Activated T-cell treated with anti-CD3 and anti-CD28 coated beads, Interleukin-2, amount 50 U/mL, for 48 hours (primary cell): ENCODE results near the gene CKS2.
A peak's percentile ranks its signal among the peaks of the same experiment; 100 is the strongest.

ENCODE experiments used
- DNase-seq, 2 experiments: peaks; one replicate each; pipeline ENCODE4 v3.0.0-alpha.2; 2020

CKS2 gene

GRCh38 chr9:89351584-89352300 is 40.7 kb downstream of the CKS2 start:
- no peak for DNase-seq

DNA sequence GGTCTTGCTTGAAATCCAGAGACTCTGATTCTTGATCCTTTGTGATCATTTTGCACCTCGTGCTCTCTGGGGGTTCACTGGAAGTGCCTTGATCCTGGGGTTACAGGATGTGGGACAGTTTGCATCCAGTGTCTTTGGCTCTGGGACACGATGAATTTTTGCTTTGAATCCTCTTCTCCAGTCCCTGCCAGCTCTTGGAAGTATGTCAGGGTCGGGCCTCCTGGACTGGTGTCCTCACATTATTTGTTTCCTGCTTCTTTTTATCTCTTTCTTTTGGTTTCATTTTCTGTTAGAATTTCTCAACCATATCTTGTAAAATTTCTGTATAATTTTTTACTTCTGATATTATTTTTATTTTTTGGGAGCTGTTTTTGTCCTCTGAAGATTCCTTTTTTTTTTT is 41.5 kb downstream of the CKS2 start:
- no peak for DNase-seq

- no peak for DNase-seq
These were observed 42.1 kb downstream of the CKS2 start for GRCh38 chr9:89352874-89353649.

DNA sequence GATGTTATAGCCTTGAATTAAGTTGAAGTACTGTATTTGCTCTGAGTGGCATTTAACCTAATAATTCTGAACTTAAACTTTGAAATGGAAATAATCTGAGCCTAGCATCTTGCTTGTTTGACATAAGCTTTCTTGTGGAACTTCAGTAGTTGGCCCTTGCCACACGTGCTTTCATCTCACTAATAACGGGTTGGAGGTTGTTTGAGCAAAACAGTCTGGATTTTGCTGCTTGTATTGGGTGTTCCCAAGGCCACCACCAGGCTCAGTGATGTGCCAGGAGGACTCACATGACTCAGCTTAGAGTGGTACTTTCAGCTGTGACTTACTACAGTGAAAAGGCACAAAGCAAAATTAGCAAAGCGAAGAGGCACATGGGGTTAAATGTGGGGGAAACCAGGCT is 43.0 kb downstream of the CKS2 start:
- DNase-seq, result no peak

DNA sequence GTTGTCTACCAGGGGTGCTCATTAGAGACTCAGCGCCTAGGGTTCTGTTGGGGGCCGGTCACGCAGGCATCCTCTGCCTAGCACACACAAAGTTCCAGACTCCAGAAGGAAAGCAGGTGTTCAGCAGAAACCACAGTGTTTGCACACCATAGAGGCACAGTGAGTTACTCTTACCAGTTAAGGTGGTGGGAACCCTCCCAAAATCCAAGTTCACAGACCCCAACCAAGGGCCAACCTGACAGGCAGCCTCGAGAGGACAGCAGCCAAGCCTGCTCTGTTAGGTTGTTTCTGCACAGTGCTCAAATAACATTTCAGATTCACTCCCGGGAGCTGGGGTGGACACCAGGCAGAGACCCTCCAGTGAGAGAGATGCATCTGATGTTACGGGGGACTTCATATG is 43.5 kb downstream of the CKS2 start:
- no peak for DNase-seq

DNA sequence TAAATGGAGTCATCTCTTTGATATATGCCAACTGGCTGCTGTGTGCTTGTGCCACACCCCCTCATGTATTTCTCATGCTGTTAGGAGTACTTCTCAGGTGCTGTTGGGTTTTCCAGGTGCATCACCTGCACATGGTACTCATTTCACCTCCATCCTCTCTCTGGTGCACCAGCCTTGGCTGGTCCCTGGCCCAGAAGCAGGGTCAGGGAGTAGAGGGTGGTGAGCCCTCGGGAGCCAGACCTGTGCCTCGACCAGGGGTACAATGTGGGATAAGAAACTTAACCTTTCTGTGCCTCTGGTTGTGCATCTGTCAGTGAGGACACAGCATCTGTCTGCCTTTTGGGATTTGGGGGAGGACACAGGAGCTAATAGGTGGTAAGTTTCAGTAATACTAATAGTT is 45.8 kb downstream of the CKS2 start:
- DNase-seq, result no peak

GRCh38 chr9:89357331-89358197 is 46.6 kb downstream of the CKS2 start:
- DNase-seq, result no peak

- DNase-seq, result no peak
These were observed 47.5 kb downstream of the CKS2 start for GRCh38 chr9:89358376-89358916.

GRCh38 chr9:89358985-89359384 is 48.0 kb downstream of the CKS2 start:
- DNase-seq, result no peak

GRCh38 chr9:89359751-89360261 is 48.8 kb downstream of the CKS2 start:
- DNase-seq, result no peak

GRCh38 chr9:89360465-89360864 is 49.5 kb downstream of the CKS2 start:
- no peak for DNase-seq

GRCh38 chr9:89361031-89361430 is 50.0 kb downstream of the CKS2 start:
- no peak for DNase-seq

DNA sequence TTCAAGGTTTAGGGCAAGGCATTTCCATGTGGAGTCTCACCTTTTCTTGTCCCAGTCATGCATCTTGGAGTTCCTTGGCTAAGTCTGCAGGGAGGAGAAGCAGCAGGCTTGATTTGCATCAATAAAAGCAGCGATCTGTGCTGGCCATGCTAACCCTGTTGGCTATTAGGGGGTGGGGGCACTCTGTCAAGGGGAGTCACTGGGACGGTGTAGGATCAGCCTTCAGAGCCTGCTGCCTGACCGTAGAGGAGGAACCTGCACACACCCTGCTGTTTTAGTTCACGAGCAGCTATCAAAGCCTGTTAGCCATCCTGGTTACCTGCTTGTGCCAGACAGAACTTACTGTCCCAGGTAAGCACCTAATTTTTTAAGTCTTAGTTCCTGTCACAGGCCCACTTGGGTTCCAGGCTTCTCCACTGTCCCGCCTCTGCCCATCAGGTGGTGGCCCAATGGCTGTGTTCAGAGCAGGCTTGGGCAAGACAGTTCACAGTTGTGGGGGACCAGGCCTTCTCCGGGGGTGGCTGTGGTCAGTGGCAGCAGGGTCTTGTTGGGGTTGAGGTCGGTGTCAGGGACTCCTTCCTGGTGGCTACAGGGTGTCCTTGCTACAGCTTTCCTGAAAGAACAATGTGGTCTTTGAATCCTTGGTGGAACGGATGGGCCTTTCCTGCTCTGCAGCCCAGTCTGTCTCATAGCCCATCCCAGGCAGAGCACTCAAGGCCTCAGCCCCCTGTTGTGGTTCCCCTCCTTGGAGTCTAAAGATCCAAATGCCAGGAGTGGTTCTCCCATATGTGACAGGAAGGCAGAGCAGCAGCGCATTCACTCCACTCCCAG is 51.0 kb downstream of the CKS2 start:
- peak in 1 of 2 experiments; percentile 16 for DNase-seq

GRCh38 chr9:89362647-89363310 is 51.8 kb downstream of the CKS2 start:
- peak in 1 of 2 experiments; percentile 15 for DNase-seq

GRCh38 chr9:89363311-89363670 is 52.3 kb downstream of the CKS2 start:
- DNase-seq, result peak in 1 of 2 experiments; percentile 12

DNA sequence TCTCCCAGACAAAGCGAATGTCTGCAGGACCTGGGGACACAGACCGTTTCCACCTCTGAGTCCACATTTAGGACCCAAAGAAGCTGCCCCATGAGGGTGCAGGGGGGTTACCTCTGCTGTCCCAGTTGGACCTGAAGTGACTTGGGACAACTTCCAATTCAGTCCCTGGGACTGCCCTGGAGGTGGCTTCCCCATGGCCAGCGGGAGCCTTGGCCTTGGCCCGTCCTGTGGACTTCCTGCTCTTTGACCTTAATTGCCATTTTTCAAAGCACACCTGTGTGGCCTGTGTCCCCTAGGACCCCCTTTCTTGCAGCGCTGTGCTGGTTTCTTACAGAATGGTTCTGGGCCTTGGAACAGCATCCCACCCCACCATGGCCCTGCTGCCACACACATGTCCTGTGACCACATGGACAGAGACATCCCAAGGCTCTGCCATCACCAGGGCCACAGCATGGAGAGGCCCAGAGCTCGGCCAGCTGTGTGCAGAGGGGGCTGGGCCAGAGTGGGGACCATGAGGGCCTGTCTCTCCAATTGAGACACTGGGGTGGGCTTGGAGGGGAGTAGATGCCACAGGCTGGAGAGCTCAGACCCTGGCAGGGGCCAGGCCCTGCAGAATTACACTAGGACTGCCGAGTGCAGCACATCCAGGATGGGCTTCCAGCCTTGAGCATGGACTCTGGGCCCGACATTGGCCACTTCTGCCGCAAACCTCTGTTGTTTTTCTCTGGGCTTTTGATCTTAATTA is 53.1 kb downstream of the CKS2 start:
- DNase-seq, result no peak

- DNase-seq, result peak in 1 of 2 experiments; percentile 23
These were observed 53.9 kb downstream of the CKS2 start for GRCh38 chr9:89364666-89365531.

DNA sequence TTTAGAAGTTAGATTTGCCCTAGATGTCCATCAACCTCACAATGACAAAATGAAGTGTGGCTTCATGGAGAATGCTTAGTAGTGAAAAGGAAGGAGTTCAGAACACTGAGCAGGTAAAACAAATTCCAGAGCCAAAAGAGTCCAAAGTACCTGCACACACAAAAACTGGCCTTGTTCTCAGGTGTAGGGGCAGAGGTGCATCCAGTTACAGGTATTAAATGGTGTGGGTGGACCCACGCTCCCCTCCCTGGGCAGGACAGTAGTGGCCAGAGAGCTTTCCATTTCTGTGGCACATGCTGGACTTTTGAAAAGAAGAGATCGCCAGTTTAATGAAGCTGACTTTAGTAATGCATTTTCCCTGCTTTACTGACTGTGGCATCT is 54.5 kb downstream of the CKS2 start:
- DNase-seq, result no peak
